ENCODE measurements around the gene ABR. TPM values are rescaled to one million over a fixed set of nuclear protein-coding genes. Genes with fewer than 3 reads are reported as not detected.

The ABR gene
- 147 TPM for total RNA-seq
- long read RNA-seq, transcript ABR-218 (5 exons, 3,776 nt): major isoform, 5 of 104 reads
- long read RNA-seq, partial matches to known transcripts: 35 of 104 reads
- long read RNA-seq, other reads (novel, unspliced or antisense): 55 of 104 reads

DNA sequence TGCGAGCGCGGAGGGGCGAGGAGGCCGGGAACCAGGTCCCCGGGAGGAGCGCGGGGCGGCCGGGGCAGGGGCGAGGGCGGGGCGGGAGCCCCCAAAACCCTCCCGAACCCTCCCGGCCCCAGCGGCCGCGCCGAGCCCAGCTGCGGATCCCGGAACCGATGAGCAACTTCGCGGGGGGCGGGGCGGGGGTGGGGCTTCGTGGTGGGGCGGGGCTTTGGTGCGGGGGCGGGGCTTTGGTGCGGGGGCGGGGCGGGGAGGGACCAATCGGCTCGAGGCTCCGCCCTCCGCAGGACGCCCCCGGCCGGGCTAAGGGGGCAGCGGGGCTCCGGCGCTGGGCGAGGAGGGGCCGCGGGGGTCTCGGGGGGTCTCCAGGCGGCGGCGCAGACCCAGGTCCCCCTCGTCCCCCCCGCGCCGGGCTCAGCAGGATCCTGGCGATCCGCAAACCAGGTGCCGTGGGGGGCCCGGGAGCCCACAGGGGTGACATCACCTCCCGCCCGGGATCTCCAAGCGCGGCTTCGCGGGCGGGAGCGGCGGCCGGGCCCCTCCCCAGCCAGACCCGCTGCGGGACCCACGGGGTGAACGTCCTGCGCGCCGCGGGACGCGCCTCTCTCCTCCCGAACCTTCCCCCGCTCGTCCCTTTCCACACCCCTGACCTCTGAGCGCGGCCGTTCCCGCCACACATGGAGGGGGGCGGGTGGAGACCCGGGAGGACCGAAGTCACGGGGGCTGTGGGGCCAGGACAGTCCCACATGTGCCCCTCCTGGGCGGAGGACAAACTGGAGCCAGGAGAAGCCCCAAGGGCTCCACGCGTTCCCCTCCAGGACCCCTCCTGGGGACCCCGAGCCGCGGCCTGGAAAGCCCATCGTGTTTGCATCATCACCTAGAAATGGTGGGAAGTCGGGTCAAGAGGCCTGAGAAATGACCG lies at the start of gene ABR:
Gene ABR (minus strand): TSS at position 164 of the 925 bp plus-strand sequence. CDS start 254 bp downstream, outside the sequence.
- ATAC-seq: peak; percentile 62
- DNase-seq (ENCODE audit: missing footprints): peak; percentile 74
- intact Hi-C loops (cut with DNase I): no loop called here

DNA sequence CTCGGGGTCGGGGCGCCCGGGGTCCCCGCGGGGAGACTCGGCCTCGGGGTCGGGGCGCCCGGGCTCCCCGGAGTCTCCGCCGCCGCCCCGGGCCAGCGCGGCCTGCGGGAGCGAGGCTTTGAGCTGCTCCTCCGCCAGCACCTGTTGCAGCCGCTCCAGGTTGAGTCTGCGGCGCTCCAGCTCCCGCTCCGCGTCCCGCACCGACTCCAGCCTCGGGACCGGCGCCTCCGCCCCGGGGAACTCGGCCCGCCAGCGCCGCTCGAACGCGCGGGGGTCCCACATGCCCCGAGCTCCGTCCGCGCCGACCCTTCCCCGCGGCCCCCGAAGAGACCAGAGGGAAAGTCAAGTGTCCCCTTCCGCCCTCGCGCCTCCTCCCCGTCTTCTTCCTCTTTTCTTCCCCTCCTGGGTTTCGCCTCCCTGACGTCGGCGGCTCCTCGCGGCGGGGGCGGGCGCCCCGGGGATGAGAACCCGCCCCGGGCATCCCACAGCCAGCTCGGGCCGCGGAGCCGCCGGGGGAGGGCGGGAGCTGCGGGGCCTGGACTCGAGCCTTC lies 49.6 kb upstream of the ABR start:
- peak; percentile 91 for DNase-seq (ENCODE audit: missing footprints)
- peak; percentile 65 for ATAC-seq
- intact Hi-C loops (cut with DNase I): no loop called here

DNA sequence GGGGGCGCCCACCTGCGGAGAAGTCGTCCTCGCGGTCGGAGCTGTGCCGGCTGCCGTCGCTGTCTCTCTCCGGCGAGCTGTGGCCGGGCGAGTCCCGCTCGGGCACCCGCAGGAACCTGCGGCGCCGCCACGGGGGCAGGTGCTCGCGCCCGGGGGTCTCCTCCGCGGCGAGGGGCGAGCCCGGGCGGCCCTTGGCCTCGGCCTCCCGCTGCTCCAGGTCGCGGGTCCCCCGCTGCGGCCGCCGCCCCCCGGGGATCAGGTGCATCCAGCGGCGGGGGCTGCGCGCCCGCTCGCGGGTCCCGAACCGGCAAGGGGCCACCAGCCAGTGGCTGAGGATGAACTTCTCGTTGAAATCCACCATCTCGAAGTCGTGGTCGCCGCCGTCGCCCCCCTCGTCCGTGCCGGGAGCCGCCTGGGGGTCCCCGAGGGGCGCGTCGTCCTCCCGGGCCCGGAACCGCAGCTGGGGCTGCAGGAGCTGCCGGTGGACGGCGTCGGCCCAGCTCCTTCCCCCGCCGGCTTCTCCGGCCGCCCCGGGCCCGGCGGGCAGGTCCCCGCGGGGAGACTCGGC lies 49.1 kb upstream of the ABR start:
- ATAC-seq: no peak
- intact Hi-C loops (cut with DNase I): no loop called here
- DNase-seq (ENCODE audit: missing footprints): no peak

DNA sequence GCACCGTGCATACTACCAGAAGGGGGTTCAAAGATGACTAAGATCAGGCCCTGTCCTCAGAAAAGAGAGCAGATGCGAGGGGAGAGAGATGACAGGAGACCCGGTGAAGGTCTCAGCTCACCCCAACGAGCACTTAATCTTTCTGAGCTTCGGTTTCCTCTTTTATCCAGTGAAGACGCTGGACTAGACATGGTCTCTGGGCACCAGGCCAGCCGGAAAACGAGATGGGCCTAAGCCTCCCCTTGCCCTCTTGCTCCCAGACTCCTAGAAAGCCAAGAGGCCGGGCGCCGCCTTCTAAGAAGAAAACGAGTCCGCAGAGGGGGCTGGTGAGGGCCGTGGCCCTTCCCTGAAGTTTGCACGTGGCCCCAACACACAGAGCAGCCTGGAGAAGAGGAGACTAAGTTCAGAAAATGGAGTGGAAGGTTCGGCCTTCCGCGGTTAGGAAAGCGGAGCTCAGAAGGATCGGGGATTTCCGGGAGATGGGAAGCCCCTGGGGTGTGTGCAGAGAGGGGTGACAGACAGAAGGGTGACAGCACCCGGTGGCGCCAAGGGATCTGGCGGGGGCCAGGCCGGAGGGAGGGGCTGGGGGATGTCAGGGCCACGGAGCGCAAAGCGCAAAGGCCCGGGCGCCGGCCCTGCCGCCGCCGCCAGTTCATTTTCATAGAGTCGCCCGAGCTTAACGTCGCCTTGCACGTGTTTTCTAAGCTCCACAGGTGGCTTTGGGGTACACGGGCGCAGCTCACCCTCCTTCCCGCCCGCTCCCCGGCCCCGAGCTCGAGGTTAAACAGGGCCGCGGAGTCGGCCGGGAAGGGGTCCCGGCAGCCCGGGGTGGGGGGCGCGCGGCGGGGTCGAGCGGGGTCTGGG lies 48.4 kb upstream of the ABR start:
- intact Hi-C loops (cut with DNase I): no loop called here
- no peak for ATAC-seq
- peak; percentile 72 for DNase-seq (ENCODE audit: missing footprints)

DNA sequence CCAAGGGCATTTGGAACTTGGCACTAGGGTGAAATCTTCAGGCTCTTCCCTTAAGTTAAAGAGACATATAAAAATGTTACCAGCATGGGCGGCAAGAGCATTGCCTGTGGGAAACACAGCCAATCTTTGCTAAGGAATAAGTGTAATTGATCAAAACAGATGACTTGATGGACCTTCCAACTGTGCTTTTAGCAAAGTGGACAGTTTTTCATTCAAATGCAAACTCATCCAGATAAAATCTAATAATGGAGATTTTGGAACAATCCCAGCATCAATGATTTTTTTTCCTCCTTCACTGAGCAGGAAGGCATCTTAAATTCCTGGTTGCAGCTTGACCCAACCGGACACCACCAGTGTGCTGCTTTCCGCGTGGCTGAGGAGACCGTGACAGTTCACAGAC lies 47.6 kb upstream of the ABR start:
- intact Hi-C loops (cut with DNase I): no loop called here
- no peak for ATAC-seq

DNA sequence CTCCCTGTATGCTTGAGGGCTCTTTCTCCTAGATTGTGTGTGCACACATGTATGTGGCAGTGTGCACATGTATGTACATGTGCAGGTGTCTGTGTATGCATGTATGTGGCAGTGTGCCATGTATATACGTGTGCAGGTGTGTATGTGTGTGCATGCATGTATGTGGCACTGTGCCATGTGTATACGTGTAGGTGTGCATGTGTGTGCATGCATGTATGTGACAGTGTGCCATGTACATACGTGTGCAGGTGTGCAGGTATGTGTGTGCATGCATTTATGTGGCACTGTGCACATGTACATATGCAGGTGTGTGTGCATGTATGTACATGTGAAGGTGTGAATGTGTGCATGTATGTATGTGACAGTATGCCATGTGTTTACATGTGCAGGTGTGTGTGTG lies 46.5 kb upstream of the ABR start:
- ATAC-seq: no peak
- intact Hi-C loops (cut with DNase I): no loop called here
- no peak for DNase-seq (ENCODE audit: missing footprints)

More for the DNA sequence above, 47.6 kb upstream of the ABR start:
- DNase-seq (ENCODE audit: missing footprints): no peak

DNA sequence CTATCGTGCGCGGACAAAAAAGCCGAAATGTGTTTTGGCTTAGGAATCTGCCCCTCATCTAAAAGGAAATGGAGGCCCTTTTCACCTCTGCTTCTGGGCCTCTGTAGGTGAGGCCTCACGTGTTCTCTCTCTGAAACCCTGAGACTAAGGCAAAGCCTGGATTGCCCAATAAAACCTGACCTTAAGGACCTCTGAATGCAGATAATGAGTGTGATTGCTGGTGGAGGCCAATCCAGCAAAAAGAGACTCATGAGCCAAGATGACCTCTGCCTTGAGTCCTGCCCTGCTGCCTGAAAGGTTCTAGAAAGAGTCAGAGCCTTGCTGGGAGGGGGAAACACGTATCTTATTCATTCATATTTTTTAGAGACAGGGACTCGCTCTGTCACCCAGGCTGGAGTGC lies 44.5 kb upstream of the ABR start:
- DNase-seq (ENCODE audit: missing footprints): no peak
- no peak for ATAC-seq
- intact Hi-C loops (cut with DNase I): no loop called here

DNA sequence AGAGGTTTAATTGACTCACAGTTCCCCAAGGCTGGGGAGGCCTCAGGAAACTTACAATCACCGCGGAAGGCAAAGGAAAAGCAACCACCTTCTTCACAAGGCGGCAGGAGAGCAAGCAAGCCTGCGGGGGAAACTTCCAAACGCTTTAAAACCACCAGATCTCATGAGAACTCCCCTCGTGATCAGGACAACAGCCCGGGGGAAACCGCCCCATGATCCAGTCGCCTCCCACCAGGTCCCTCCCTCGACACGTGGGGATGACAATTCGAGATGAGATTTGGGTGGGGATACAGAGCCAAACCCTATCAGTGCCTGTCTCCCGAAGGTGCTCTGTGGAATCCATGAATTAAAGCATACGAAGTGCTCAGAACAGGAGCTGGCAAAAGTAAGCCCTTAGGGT lies 43.9 kb upstream of the ABR start:
- ATAC-seq (no peak), DNase-seq (ENCODE audit: missing footprints) (no peak)
- intact Hi-C loops (cut with DNase I): no loop called here

DNA sequence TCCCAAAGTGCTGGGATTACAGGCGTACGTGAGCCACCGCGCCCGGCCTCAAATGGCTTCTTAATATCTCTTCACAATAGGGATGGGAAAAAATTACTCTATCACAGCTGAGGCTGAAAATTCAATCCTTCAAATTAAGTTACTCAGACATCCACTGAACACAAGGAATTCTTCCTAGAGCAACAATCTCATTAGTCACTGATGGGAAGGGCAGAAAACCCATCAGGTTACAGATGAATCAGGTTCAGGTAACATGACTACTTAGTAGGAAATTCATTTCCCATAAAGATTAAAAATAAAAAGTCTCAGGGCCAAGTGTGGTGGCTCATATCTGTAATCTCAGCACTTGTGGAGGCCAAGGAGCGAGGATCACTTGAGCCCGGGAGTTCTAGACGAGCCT lies 42.5 kb upstream of the ABR start:
- ATAC-seq (no peak), DNase-seq (ENCODE audit: missing footprints) (no peak)
- intact Hi-C loops (cut with DNase I): no loop called here

DNA sequence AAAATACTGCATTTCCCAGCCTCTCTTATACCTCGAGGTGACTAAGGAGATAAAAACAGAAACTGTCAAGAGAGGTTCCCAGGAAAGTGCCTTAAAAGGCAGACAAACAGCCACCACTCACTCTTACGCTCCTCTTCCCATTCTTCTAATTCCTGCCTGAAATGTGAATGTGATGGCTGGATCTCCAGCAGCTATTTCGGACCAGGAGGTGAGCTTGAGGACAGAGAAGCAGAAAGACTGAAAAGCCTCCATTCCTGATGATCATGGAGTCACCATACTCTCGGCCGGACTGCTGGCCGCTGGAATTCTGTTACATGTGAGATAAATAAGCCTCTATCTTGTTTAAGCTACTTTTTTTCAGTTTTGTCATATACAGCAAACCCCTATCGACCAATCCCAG lies 41.4 kb upstream of the ABR start:
- DNase-seq (ENCODE audit: missing footprints) (no peak), ATAC-seq (no peak)
- intact Hi-C loops (cut with DNase I): no loop called here

DNA sequence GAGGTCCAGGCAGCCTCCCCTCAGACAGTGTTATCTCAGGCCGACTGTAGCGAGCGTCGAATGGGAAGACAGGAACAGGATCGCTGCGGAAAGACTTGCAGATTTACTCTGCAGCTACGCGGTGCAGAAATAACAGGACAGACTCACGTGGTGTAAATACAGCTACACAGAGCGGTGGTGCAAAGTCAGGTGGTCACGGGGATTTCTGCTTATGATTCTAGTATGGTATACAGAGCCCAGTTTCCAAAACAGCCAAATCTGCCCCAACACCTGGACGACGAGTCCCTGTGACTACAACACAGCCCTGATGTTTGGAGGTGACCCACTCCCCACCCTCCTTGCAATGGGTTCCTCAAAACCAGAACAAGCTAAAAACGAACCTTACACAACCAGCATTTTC lies 40.6 kb upstream of the ABR start:
- no peak for DNase-seq (ENCODE audit: missing footprints)
- intact Hi-C loops (cut with DNase I): no loop called here
- ATAC-seq: no peak

DNA sequence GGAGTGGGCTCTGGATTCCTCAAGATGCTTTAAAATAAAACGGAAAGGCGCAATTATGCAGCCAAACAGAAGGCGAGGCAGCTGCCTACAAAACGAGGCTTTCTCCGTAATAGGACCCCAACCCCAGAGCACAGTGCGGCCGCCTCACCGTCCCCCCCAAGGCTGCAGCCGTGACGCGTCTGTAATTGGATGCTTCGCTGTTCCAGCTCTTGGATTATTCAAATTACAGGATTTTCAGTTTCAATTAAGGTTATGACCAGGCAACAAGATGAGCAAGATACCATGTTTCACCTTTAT lies 37.3 kb upstream of the ABR start:
- intact Hi-C loops (cut with DNase I): no loop called here
- DNase-seq (ENCODE audit: missing footprints) (no peak), ATAC-seq (no peak)

DNA sequence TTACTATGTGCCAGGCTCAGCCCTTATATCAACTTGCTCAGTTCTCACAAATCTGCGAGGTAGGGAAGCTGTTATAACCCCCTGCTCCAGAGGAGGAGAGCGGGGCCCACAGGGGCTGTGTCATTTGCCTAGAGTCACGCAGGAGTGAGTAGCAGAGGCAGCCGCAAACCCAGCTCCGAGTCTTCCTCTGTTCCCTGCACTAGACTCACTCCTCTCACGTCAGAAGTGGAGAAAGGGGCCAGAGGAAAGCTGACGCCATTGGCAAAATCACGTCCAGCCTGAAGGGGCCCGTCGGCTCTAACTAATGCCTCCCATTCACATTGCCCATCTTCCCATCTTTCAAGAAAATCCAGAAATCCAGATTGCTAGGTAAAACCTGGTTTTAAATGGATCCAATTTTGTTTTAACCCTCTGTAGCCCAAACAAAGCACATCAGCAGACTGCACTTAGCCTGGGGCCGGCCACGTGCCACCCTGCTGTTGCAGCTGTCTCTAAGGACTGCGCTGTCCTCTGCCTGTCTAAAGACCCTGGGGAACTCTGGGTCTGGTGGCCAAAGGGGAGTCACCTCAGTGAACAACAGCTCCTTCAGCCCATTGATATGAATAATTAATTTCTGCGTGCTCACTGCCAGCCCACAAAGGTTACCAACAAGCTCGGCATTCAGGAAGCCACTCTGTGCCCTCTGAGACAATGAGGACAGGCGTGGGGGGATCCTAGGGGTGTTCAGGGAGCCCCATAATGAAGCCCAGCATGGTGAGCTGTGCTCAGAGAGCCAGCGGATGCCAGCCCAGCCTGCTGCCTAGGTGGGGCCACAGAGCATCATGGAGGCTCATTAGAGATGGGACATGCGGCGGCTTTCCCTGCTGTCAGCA lies 36.7 kb upstream of the ABR start:
- intact Hi-C loops (cut with DNase I): no loop called here
- no peak for ATAC-seq
- DNase-seq (ENCODE audit: missing footprints): no peak

DNA sequence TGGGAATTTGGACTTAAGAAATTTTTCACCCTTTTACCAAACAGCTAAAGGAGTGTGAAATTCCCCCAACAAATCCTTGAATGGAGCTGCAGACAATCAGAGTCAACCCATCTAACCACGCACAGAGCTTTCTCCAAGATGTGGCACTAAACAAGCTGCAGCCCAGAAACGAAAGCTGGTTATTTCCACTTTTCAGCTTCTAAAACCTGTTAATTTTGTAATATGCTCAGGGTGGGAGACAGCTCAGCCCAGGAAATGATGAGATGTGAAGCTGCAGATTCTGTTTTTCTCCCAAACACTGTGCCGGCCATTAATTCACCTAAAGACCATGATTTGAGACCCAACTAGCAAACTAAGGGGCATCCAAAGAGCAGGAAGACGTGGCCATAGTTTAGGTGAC lies 33.2 kb upstream of the ABR start:
- intact Hi-C loops (cut with DNase I): no loop called here
- ATAC-seq: no peak
- DNase-seq (ENCODE audit: missing footprints): no peak

DNA sequence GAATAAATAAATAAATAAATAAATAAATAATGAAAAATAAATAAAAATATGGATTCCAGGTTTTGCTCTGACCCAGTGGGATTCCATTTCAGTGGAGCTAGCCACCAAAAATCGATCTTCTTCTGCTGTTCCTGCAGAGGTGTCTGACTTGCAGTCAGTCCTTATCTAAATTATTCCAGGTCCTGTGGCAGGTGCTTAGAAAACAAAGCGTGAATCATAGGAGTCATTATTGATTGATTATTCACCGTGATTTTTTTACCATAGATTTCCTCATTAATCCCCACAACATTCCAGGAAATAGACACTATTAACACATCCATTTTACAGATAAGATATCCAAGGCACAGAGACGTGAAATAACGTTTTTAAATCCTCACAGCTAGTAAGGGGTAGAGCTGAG lies 31.5 kb upstream of the ABR start:
- DNase-seq (ENCODE audit: missing footprints): no peak

DNA sequence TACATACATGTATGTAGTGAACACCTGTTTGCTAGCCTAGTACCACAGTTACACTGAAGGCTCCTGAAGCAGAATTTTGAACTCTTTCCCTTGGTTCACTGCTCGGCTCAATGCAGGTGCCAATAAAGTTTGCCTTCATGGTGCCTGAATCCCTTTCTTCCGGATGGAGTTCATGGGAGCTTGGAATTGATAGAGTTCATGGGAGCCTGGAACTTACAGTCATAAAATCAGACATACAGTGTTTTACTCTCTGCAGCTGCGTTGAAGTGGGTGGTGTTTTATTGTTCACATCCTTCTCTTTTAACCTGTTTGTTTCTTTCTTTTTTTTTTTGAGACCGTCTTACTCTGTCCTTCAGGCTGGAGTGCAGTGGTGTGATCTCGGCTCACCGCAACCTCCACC lies 29.2 kb upstream of the ABR start:
- DNase-seq (ENCODE audit: missing footprints): no peak
- intact Hi-C loops (cut with DNase I): no loop called here
- ATAC-seq: no peak

More for the DNA sequence above, 31.5 kb upstream of the ABR start:
- no peak for ATAC-seq
- intact Hi-C loops (cut with DNase I): no loop called here

DNA sequence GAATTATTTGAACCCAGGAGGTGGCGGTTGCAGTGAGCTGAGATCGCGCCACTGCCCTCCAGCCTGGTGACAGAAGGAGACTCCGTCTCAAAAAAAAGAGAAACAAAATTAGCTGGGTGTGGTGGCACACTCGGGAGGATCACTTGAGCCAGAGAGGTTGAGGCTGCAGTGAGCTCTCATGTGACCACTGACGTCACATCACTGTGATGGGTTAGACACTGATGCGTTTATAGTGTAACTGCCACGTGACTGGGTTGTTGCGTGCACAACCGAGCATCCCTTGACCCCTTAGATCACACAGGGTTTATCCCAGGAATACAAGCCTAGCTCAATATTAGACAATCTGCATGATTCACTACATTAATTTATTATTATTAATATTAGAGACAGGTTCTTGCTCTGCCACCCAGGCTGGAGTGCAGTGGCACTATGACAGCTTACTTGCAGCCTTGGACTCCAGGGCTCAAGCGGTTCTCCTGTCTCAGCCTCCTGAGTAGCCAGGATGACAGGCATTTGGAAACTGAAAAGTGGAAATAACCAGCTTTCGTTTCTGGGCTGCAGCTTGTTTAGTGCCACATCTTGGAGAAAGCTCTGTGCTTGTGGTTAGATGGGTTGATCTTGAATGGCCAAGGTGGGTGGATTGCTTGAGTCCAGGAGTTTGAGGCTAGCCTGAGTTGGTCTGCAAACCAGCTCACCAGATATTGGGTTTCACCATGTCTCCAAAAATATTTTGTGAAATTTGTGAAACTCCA lies 26.4 kb upstream of the ABR start:
- peak; percentile 63 for DNase-seq (ENCODE audit: missing footprints)
- no peak for ATAC-seq
- intact Hi-C loops (cut with DNase I): no loop called here

DNA sequence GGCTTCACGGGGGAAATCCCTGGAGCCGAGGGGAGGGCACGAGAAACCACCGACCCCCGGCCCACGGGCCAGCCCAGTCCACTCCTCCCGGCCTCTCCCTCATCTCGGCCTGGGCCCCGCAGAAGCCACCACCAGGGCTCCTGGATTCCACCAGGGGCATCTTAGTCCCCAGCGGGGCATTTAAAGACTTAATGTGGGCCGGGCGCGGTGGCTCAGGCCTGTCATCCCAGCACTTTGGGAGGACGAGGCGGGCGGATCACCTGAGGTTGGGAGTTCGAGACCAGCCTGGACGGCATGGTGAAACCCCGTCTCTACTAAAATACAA lies 24.1 kb upstream of the ABR start:
- DNase-seq (ENCODE audit: missing footprints): no peak
- ATAC-seq: peak; percentile 19
- intact Hi-C loops (cut with DNase I): no loop called here
